Measurements from ENCODE around the gene RSPO3. TPM values are rescaled to one million over a fixed set of nuclear protein-coding genes. Genes with fewer than 3 reads are reported as not detected.

The RSPO3 gene
- polyA plus RNA-seq, 1 donor from 2014 or later = not detected

DNA sequence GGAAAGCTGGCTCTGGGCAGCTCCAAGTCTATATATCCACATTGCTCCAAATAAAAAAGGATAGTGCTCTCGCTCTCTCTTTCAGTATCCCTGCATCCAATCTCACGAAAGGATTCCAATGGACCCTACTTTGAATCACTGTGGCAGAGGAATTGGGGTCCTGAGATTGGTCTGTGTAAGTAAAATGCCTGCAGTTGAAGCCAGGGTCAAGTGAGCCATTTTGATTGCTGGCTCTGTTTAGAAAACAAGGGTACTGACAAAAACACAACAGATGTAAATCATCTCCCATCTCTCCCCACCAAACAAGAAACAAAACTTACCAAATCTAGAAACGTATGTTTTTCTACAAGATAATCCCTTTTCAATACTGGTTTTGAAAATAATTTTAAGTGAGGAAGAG, 45.6 kb downstream of the RSPO3 start:
- Mint-ChIP-seq H3K4me3 (no peak overlapping the region), H3K27me3 (peaks cover under 1% of the 10 kb centered on the region), H3K36me3 (peaks cover 3% of the 10 kb centered on the region), H3K4me1 (no peaks in the 10 kb centered on the region), H3K27ac (no peak overlapping the region), H3K9me3 (peaks cover 0 to 2% (median under 1%) of the 10 kb centered on the region in 3 donors)

DNA sequence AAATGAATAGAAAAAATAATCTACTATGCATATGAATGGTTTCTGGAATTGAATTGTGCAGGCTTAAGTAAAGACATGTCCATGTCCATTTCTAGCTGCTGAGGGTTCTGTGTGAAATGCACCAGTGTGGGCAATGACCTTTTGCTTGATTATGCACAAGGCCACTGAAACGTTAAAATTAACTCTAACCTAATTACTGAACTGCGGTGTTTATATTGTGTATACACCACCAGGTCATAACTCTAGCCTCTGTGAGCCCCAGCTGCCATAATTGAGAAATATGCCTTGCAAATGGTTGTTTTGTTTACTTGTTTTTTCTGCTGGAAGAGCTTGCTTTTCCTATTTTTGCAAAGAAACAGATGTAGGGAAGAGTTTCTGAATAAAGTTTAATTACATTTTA, 46.1 kb downstream of the RSPO3 start:
- Mint-ChIP-seq H3K36me3 (peaks cover 3% of the 10 kb centered on the region), H3K4me1 (no peaks in the 10 kb centered on the region), H3K27me3 (peaks cover 2% of the 10 kb centered on the region), H3K27ac (no peak overlapping the region), H3K4me3 (no peak overlapping the region), H3K9me3 (peaks cover 0 to 6% (median 3%) of the 10 kb centered on the region in 3 donors)

DNA sequence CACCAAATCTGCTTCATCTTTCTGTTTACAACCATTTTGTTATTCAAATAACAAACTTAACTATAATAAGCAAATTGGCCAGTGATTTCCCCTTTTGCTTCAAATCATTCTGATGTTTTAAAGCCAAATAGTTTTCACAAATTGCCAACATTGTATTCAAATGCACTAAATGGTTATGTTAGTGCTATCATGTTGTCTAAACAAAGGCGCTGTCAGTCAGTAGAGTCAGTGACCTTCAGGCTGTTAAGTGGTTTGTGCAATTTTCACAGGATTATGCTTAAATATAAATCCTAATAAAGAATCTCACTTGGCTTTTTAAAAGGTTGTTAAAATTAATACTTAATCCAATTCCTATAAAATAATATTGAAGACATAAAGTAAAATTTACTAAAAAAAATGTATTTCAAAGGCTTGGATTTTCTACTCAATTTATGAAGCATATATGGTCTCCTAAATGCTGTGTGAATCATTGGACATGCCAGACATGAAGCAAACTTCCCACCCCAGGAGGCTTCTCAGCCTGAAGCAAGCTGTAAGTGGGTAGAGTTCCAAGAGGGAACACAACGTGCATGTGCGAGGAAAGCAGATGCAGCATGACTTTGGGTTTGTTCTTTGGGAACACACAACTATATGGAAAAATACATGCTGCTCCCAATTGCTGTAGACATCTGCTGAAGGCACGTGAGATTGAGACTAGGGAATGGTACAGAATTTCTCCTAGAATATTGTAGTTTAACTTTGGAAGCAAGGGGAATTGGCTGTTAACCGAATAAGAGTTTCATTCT, 54.9 kb downstream of the RSPO3 start:
- Mint-ChIP-seq H3K4me1 (no peaks in the 10 kb centered on the region), H3K27ac (no peak overlapping the region), H3K36me3 (no peaks in the 10 kb centered on the region), H3K4me3 (no peak overlapping the region), H3K9me3 (peaks cover 0 to 6% (median 3%) of the 10 kb centered on the region in 3 donors), H3K27me3 (peaks cover 4% of the 10 kb centered on the region)

DNA sequence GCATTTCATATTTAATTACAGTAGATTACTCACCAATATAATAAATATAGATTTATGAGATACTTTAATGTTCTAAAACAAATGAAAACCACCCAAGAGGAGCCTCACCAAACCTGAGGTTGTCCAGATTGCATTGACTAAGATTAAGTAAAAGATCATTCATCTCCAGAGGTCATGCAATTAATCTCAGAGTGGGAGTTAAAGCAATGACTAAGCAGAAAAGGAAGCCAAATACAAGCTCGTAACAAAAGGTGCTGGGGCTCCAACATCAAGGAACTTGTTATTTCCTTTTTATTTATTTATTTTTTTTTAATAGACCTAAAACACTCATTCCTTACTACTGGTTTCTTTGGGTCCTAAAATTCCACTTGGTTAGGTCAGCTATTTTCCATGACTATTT, 57.7 kb downstream of the RSPO3 start:
- Mint-ChIP-seq H3K9me3 (no peaks in the 10 kb centered on the region), H3K4me1 (no peaks in the 10 kb centered on the region), H3K27ac (no peak overlapping the region), H3K36me3 (no peaks in the 10 kb centered on the region), H3K27me3 (peaks cover 6% of the 10 kb centered on the region), H3K4me3 (no peak overlapping the region)

DNA sequence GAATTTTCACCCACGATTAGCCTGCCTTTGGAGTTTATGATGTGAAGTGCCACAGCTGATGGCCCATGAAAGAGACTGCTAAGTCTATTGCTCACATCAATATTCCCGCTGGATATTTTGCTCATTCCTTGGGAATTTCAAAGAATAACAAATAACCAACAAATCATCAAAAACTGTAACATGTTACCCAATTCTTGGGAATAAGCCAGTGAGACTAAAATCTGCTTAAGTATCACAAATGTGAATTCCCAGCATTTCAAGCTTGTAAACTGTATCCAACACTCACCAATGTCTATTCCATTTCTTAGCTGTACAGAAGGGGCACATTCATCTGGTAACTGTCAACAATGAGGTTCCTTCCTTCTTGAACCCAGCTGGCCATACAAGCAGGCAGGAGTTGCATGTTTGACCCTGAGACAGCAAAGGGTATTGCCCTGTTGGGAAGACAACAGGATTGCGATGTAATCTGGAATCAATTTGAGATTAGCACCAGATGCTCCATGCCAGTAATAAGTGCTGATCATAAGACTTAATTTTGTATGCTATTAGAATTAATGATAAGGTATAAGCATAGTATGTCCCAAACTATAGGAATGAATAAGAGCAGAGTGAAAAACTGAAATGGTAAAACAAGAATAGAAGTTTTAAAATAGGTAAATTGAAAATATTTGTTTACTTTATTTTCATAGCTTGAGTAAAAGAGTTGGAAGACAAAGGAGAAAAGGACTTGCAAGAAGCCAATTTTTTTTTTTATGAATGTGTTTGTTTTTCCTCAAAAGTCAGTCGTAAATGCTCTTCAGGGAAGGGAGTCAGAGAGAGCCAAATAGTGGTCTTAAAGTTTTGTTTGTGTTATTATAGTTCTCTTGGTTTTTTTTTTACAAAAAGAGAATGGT, 58.8 kb downstream of the RSPO3 start:
- H3K27me3 Mint-ChIP-seq = peaks cover 4% of the 10 kb centered on the region
- H3K9me3 Mint-ChIP-seq = peaks cover 0 to 5% (median 2%) of the 10 kb centered on the region in 3 donors
- no peaks in the 10 kb centered on the region for H3K4me1 Mint-ChIP-seq
- no peak overlapping the region for H3K27ac Mint-ChIP-seq
- H3K36me3 Mint-ChIP-seq = no peaks in the 10 kb centered on the region
- no peak overlapping the region for H3K4me3 Mint-ChIP-seq

DNA sequence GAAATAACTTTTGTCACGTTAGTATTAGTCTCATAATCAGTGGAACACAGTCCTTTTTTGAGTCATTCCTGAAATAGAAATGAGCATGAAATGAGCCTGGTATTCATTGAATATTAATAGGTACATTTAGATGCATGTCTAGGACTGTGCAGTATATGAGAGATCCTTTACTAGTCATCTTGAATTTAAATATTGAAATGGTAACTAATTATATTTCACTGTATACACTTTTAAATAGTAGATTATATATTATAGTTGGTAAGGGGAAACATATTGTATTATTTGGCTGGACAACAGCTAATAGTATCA, 59.4 kb downstream of the RSPO3 start:
- Mint-ChIP-seq H3K27me3 (peaks cover 4% of the 10 kb centered on the region), H3K4me3 (no peak overlapping the region), H3K36me3 (no peaks in the 10 kb centered on the region), H3K4me1 (no peaks in the 10 kb centered on the region), H3K9me3 (peaks cover 0 to 5% (median 2%) of the 10 kb centered on the region in 3 donors), H3K27ac (no peak overlapping the region)

DNA sequence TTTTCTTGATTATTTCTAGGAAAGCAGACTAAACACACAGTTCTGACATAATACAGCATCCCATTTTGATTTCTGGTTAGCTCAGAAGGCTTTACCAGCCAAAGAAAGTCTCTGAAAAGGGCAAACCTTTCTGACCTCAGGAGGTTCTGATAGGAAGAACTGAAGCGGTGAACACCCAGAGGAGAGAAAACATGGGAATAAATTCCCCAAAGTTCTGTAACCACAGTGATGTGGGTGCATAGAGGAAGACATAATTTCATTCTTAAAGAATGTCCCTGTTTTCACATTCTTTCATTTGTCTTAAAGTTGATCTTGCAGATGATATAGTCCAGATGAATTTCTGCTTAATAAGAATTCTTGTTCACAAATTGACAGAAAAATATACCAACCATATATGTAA, 60.3 kb downstream of the RSPO3 start:
- Mint-ChIP-seq H3K4me3 (no peak overlapping the region), H3K27me3 (peaks cover 4% of the 10 kb centered on the region), H3K9me3 (peaks cover 0 to 5% (median 2%) of the 10 kb centered on the region in 3 donors), H3K4me1 (no peaks in the 10 kb centered on the region), H3K36me3 (no peaks in the 10 kb centered on the region), H3K27ac (no peak overlapping the region)

DNA sequence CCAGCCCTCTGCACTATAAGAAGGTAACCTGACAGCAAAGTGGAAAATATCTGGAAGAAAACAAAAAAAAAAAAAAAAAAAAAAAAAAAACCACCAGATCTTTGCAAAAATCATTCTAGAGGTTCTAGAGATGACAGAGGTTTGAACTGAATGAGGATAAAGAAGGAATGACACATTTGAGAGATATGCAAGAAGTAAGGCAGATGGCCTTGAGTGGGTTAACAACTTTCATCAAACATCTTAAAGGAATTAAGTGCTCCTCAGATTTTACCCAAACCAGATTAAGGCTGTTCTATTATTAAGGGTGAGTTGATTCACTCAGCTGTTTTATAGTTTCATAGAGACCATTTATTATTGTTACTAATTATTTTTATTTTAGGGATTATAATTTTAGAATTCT, 62.0 kb downstream of the RSPO3 start:
- Mint-ChIP-seq H3K36me3 (no peaks in the 10 kb centered on the region), H3K27ac (no peak overlapping the region), H3K4me3 (no peak overlapping the region), H3K9me3 (peaks cover 0 to 5% (median 2%) of the 10 kb centered on the region in 3 donors), H3K27me3 (peaks cover 4% of the 10 kb centered on the region), H3K4me1 (no peaks in the 10 kb centered on the region)

DNA sequence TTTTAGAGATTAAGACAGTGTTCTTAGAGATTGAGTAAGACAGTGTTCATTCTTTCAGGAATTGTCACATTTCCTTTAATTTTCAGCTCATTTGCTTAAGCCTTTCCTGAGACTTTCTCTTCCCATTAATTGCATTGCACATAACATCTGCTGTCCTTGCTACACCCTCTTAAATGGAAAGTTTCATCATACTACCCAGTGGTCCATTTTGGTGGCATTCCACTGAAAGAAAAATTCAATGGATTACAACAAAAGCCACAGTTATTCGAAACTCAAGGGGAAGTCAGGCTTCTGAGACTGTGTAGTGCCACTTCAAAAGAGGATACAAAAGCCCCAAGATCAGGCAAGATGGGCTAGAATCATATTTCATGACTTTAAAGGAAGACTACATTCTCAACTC, 64.0 kb downstream of the RSPO3 start:
- Mint-ChIP-seq H3K4me3 (no peak overlapping the region), H3K4me1 (no peaks in the 10 kb centered on the region), H3K27me3 (peaks cover 4% of the 10 kb centered on the region), H3K36me3 (no peaks in the 10 kb centered on the region), H3K27ac (no peak overlapping the region), H3K9me3 (peaks cover 0 to 5% (median 2%) of the 10 kb centered on the region in 3 donors)

DNA sequence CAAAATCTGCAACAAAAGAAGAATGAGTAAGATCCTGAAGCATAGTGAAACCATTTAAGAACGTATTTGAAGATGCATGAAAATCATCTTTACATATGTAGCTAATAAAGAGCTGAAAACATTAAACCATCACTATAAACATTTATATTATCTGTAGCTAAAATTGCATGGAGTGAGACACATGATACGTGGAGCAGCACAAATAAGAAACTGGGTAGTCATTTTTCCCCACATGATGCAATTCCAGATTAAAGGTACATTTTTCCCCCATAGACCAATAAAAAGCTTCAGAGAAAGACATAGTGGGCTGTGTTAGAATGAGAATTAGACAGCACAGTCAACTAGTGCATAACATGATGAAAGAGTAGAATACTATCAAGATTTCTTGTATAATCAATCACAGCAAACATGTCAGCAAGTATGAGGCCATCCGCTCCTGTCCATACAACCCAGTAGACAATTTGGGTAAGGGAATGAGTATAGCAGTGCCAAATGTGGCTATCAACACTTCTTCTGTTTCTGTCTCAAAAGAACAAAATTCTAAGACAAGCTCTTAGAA, 67.0 kb downstream of the RSPO3 start:
- H3K9me3 Mint-ChIP-seq = peaks cover 0 to 5% (median 2%) of the 10 kb centered on the region in 3 donors
- H3K4me1 Mint-ChIP-seq = no peaks in the 10 kb centered on the region
- H3K27ac Mint-ChIP-seq = no peak overlapping the region
- H3K36me3 Mint-ChIP-seq = no peaks in the 10 kb centered on the region
- H3K27me3 Mint-ChIP-seq = no peaks in the 10 kb centered on the region
- H3K4me3 Mint-ChIP-seq = no peak overlapping the region

DNA sequence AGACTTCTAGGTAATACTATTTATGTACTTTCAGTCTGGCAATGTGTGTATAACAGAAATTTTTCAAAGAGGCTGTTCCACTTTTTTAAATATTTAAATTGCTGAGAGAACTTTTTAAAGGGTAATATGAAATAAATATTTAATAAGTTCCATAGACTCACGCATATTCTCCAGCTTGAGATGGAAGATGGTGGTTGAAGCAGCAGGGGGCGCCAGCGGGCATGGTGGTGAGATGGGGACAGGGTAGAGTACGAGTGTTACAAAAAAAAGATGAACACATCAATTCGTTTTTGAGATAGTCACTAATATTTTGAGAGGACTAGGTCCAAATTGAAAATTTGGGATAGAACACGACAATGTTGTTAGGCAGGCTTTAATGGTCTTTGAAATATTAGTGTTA, 68.4 kb downstream of the RSPO3 start:
- H3K9me3 Mint-ChIP-seq = peaks cover 0 to under 1% (median 0%) of the 10 kb centered on the region in 3 donors
- H3K36me3 Mint-ChIP-seq = no peaks in the 10 kb centered on the region
- H3K27me3 Mint-ChIP-seq = no peaks in the 10 kb centered on the region
- no peak overlapping the region for H3K27ac Mint-ChIP-seq
- no peak overlapping the region for H3K4me3 Mint-ChIP-seq
- H3K4me1 Mint-ChIP-seq = no peaks in the 10 kb centered on the region

DNA sequence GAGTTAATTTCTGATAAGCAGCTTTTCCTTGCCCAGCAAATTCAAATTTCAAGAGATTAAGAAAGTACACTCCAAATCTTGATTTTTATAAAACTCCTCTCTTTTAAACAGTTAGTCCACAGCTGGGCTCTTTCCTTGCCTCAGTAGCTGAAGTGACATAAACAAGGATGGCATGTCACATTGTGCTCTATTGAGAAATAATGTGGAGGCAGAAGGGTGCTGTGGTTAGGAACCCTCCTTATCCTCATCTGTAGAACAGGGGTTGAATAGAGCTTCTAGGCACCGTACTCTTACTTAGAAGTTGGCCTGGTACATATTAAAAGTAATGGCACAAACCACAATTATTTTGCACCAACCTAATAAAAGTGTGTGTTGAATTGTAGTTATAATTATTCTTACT, 70.3 kb downstream of the RSPO3 start:
- no peaks in the 10 kb centered on the region for H3K4me1 Mint-ChIP-seq
- no peak overlapping the region for H3K4me3 Mint-ChIP-seq
- H3K27me3 Mint-ChIP-seq = no peaks in the 10 kb centered on the region
- H3K27ac Mint-ChIP-seq = no peak overlapping the region
- no peaks in the 10 kb centered on the region for H3K9me3 Mint-ChIP-seq
- no peaks in the 10 kb centered on the region for H3K36me3 Mint-ChIP-seq

DNA sequence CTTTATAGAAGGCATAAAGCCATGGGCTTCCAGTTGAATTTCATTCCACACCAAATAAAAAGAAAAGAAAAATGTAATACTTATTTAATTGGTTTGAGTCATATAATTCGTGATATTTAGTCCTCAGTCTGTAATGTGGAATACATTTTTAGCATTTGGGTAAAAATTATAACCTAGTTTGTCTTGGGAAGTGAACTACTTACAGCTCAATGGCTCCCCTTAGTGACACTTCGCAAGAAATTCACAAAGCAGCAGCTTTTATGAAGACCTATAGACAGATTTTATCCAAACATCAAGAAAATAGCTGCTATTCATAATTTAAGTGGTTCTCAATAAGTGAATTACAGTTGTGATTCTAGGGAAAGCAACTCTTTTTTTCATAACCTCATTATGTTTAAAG, 72.1 kb downstream of the RSPO3 start:
- H3K27ac Mint-ChIP-seq = no peak overlapping the region
- H3K4me3 Mint-ChIP-seq = no peak overlapping the region
- no peaks in the 10 kb centered on the region for H3K36me3 Mint-ChIP-seq
- no peaks in the 10 kb centered on the region for H3K4me1 Mint-ChIP-seq
- H3K9me3 Mint-ChIP-seq = no peaks in the 10 kb centered on the region
- H3K27me3 Mint-ChIP-seq = no peaks in the 10 kb centered on the region

DNA sequence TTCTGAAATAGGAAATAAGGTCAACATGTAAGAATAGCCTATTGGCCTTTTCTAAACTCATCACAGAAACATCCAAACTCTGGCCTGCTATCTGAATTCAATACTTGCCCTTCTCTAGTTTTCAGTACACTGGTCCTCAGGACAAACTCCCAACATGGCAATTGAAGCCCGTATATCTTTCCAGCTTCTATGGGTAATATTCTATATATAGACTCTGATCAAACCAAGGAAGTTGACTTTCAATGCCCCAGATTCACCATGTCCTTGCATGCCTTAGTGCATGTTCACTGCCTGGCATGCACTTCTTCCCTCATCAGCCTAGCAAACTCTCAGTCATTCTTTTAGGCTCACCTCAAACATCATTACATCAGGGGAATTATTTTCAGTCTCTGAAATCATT, 73.2 kb downstream of the RSPO3 start:
- Mint-ChIP-seq H3K36me3 (no peaks in the 10 kb centered on the region), H3K9me3 (no peaks in the 10 kb centered on the region), H3K27me3 (no peaks in the 10 kb centered on the region), H3K4me1 (no peaks in the 10 kb centered on the region), H3K27ac (no peak overlapping the region), H3K4me3 (no peak overlapping the region)

DNA sequence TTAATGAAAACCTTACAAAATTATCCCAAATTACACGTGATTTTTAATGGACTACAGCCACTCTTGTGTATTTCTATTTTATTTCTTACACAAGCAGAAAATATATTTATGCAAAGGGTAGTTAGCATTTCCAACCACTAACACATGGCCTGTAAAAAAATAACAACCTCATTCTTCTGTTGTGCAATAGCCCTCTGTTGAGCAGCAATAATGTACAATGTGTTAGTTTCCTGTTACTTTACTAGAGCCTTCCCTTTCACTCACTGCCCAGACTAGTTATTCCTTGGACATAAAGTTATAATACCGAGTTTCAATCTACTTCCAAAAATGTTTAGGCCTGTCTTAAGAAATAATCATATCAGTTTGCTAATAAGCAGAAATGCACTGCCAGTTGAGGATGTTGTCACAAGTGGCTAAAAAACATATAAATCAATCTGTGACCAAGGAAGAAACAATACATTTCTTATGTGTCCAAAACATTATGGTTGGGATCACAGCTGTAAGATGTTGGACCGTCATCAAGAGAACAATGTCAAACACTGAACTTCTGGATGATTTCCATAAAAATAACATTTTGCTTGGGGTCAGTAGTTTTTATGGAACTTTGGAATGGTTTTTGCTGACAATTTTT, 74.6 kb downstream of the RSPO3 start:
- H3K27me3 Mint-ChIP-seq = no peaks in the 10 kb centered on the region
- no peaks in the 10 kb centered on the region for H3K4me1 Mint-ChIP-seq
- H3K4me3 Mint-ChIP-seq = no peak overlapping the region
- no peak overlapping the region for H3K27ac Mint-ChIP-seq
- no peaks in the 10 kb centered on the region for H3K9me3 Mint-ChIP-seq
- H3K36me3 Mint-ChIP-seq = no peaks in the 10 kb centered on the region

All from IgD-negative memory B cell (primary cell).